HG03469 (cell line): ENCODE data around the gene PDGFA.

Source experiments
- ATAC-seq: cut with Tn5 transposase; IDR thresholded peaks from one replicate; pipeline ENCODE4 v1.9.1; 2021; ENCODE audit warnings: mild to moderate bottlenecking, moderate library complexity, moderate number of reproducible peaks; ENCODE audit not compliant: unreplicated experiment

The PDGFA gene

DNA sequence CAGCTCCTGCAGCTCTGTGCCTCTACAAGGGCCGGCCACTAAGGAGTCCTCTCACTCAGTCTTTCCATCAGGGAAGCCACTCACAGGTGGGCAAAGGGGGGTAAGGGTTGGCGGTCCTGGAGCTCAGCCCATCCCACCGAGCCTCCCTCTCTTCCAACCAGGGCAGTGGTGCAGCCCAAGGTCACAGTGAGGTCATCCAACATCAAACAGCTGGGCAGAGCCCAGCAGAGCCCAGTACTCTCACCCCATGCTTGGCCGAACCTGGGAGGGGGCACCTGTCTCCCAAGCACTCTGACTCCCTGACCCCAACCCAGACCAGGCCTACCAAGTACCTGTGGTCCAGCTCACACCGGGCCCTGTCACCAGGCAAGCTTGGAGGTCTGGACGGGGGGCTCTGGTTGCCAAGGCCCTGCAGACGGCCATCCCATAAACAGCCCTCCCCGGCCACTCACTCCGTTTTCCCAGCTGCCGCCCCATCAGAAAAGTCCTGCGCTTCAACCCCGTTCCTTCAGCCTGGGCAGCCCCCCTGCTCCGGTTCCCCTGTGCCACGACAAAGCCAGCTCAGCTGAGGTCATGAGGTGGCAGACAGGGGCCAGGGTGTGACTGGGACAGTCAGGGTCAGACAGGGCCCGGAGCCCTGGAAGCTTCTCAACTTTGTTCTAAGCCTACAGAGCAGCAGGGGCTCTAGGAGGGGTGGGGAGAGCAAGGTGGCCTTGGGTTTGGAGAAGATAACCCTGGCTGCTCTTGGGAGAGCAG lies 27.5 kb downstream of the PDGFA start:
- ATAC-seq, result no peak

DNA sequence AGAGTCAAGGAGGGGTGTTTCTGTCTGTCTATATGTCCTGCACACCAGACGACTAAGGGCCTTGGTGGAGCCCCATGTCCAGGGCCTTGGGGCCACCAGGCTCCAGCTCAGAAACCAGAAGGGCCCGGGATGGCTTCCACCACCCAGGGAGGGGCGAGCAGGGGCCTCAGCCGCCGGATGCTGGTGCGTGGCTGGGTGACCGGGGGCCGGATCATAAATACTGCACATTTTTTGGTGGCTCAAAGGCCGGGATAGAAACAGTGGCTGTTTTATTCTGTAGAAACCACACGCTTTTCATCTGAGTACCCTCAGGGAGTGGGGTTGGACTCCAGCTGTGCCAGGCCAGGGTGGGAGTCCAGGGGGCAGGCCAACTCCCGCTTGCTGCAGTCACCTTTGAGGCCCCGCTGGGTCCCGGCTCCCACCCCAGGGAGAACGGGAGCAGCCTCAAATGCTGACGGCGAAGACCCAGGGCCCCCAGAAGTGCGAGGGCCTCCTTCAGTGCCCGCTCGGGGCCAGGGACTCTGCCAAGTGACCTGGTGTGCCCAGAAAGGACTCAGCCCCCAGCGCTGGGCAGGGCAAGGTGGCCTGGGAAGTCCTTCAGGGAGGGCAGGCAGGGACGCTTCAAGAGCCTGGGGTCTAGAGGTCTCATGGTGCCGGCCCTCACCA lies 28.2 kb downstream of the PDGFA start:
- ATAC-seq, result no peak

- no peak for ATAC-seq
These were observed 29.0 kb downstream of the PDGFA start for GRCh38 chr7:490461-491291.

DNA sequence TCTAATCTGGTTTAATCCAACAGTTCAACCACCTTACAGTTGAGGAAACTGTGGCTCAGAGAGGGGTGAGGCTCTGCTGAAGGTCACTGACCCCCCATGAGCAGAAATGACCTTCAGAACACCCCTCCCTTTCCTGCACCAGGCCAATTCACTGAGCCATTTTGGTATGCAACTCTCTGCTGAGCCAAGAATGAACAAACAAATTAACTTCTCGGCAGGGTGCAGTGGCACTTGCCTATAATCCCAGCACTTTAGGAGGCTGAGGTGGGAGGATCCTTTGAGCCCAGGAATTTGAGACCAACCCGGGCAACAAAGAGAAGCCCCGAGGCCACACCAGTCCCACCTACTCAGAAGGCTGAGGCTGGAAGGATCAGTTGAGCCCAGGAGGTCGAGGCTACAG lies 29.8 kb downstream of the PDGFA start:
- ATAC-seq, result no peak

DNA sequence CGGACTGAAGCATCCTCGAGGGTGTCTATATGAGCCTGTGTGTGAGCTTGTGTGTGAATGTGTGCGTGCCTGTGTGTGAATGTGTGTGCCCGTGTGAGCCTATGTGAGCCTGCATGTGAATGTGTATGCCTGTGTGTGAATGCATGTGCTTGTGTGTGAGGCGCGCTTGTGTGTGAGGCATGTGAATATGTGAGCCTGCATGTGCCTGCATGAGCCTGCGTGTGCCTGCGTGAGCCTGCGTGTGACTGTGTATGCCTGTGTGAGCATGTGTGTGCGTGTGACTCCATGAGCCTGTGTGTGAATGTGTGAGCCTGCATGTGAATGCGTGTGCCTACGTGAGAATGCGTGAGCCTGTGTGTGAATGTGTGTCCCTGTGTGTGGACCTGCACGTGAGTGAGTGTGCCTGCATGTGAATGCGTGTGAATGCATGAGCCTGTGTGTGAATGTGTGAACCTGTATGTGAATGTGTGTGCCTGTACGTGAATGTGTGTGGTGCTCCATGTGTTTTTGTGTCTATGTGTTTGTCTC lies 33.4 kb downstream of the PDGFA start:
- no peak for ATAC-seq

- ATAC-seq, result no peak
These were observed 34.2 kb downstream of the PDGFA start for GRCh38 chr7:485188-486081.

DNA sequence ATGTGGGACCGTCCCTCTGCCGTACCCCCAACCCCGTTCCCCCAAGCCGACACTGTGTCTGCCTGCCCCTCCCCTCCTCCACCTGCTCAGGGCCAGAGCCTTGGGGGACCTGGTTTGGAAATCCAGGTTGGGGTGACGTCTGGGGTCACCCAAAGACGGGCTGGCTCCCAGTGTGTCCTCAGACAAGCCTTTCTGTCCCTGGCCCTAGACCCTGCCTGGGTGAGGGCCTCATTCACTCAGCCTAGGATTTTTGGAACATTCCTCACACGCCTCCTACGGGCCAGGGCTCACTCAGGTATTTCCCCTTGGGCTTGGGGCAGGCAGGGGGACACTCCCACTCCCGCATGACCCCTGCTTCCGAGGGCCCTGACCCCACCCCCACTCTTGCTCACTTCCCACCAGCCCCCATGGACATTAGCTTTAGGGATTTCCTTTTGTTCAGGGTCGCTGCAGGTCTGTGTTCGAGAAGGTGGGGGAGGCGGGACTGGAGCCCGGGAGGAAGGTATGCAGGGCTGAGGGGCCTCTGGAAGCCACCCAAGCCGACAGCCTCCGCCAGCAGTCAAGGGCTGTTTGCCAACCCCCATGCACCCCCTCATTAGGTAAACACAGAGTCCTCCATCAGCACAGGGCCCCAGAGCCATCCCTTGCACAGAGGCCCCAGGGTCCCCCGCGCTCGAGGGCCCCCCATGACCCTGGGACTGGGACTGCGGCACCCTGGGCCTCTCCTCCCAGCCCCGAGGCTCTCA lies 35.1 kb downstream of the PDGFA start:
- no peak for ATAC-seq

DNA sequence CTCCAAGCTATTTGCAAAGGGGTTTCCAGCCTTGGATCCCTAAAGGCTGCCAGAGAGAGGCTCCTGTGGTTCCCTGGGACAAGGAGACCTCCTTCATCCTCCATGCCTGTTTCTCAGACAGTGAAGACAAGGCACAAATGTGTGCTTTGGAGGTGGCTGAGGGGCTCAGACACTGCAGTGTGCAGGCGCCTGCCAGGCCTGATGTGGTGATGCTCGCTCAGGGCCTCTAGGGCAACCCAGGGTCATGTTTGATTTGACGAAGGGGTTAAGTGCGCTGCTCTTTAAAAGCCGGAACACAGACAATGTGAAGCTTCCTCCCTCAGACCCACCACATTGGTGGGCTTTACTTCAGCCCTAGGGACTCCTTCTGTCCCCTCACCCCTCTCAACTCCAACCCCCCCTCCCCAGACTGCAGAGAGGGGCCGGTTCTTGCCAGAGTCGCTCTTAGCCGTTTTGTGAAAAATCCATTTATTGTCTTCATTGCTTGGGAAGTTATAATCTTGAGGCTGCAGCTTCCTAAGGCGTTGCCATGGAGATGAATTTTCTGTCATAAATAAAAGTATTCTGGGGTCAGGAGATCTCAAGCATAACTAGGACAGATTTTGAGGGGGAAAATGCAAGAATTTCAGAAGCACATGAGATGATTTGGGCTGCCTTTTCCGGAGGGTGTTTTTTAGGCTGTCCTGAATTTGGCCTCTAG lies 35.8 kb downstream of the PDGFA start:
- no peak for ATAC-seq

- ATAC-seq, result no peak
These were observed 37.0 kb downstream of the PDGFA start for GRCh38 chr7:482521-483083.

- no peak for ATAC-seq
These were observed 38.3 kb downstream of the PDGFA start for GRCh38 chr7:481219-481930.

DNA sequence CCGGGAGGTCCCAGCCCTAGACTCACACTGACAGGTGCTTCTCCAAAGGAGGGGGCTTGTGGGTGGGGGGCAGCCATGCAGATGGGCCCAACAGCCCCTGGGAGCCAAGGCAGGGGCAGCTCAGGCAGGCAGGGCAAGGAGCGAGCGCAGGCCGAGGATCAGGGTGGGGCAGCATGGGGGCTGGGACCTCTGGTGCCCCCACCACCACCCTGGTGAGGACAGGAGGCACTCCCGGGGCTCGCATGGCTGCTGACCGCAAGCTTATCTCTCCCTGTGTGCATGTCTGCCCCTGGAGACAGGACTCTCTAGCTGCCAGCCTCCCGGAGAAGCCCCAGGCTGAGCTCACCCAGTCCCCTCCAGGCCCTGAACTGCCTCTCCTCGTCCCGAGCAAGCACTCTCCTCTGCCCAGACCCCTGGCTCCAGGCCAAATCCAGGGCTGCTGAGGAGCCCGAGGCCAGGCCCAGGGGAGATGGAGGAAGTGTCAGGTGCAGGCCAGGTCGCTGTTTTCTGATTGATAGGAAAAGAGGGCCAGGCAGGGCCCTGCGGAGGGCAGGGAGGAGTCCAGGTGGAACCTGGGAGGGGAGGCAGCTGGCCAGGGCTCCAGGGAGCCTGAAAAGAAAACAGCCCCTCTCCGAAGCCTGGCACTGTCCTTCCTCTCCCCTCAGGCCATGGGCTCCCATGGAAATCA lies 39.0 kb downstream of the PDGFA start:
- ATAC-seq, result no peak

DNA sequence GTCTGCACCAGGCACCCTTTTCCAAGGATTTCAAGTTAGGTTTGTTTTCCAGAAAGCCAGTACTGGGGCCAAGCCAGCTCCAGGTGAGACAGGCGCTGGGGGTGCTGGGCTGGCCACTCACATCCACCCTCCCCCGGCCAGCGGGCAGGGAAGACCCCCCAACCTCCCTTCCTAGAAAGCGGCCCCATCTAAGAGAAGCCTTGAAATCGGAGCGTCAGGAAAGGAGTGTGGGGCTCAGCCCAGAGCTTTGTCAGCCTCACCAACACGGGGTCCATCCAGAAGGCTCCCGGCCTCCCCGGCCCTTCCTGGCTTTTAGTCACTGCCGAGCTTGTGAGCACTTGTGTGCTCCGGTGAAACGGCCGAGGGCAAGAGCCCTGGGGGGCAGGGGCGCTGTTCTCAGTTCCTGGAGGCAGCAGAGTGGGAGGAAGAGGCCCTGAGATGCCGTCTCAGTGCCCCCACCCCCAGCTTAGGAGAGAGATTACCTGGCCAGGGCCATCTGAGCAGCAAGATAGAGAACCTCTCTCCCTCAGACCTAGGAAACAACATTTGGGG lies 39.6 kb downstream of the PDGFA start:
- ATAC-seq, result no peak

- no peak for ATAC-seq
These were observed 40.3 kb downstream of the PDGFA start for GRCh38 chr7:479115-479947.

DNA sequence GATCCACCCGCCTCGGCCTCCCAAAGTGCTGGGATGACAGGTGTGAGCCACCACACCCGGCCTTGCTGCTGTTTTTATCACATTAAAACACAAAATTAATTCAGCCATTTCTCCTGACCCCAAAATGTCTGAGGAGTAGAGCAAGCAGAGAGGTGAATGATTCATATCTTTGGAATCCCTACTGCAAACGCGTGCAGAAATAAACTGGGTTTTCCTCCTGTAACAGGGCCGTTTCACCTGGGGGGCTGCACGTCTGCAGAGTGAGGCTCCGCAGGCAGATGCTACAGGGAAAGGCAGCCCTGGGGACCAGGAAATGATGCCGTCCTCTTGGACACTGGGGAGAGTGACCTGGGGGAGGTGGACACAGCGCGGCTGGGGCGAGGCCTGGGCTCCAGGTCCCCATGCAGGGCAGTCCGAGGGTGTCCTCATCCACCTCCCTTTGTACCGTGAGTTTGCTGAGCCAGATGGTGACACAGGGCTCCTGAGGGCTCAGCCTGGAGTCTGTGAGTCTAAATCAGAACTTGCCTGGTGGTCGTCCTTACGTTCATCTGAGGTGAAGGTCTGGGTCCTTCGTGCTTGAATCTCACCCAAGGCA lies 41.9 kb downstream of the PDGFA start:
- no peak for ATAC-seq

DNA sequence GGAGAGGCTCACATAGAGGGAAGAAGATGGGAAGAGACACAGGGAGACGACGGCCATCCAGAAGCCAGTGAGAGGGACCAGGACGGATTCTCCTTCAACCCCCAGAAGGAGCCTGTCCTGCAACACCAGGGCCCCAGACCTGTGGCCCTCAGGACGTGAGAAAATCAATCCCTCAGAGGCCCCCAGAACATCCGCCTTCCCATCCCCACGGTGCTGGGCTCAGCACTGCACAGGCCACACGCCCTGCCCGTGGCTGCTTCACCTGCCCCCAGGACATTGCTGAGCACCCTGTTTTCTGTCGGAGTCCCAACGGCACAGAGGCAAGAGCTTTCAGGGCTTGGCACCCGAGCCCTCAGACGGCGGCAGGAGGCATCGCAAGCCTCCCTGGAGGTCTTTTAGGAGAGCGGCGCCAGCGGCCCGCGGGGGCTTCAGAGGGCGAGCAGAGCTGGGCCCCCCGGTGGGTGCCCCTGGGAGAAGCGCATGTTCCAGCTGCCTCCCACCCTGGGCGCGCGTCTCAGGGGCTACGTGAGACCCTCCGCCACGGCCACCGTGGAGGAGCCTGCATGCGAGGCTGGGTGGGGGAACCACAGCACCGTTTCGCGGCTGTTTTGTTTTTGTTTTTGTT lies 42.8 kb downstream of the PDGFA start:
- ATAC-seq, result no peak
